Coronary artery (tissue), 2 donors: ENCODE results near the gene COL2A1.

Experiments used
- DNase-seq: peaks from one replicate; pipeline ENCODE4 v3.0.0-alpha.2; 2017; ENCODE audit warnings: low spot score
- H3K27ac ChIP-seq, 2 donors: fragments of 200-600 bp; sonication (generic); one replicate each; pipeline ENCODE4 v1.5.1; 2016 to 2019
- H3K4me3 ChIP-seq: fragments of 200-600 bp; sonication (generic); 2 replicates; pipeline ENCODE4 v1.5.1; 2016; ENCODE audit warnings: mild to moderate bottlenecking, moderate library complexity
- CTCF ChIP-seq: fragments of 200-600 bp; sonication (generic); IDR thresholded peaks from one replicate; pipeline ENCODE4 v1.5.1; 2019; ENCODE audit warnings: antibody characterized with exemption

Gene COL2A1

DNA sequence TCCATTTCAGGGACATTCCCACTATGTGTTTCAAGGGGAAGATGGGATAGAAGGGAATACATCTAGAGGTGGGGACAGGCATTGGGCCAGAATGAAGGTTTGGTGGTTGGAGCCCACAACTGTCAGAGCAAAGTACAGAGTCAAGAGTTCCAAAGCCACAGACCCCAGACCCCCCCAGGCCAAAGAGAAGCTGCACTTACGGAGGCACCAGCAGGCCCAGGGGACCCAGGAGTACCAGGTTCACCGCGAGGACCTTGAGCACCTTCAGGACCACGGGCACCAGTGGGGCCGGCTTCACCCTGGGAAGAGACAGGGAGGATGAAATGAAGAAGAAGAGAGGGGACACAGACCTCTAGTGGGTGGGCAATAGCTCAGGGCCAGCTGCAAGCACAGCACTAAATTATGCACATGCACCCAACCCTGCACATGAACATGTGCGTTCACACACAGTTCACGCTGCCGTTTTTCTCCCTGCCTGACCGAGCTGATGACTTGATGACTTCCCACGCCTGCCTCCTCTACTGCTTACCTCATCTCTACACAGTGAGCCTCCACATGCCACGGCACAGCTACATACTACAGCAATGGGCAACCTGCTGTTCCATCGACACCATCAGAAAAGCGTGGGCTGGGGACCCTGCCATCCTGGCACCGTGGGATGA, 16.7 kb downstream of the COL2A1 start:
- Histone ChIP-seq H3K27ac (no peak overlapping the region), H3K4me3 (no peak overlapping the region)
- TF ChIP-seq CTCF = no peak
- DNase-seq = no peak

- DNase-seq = no peak
- no peak for TF ChIP-seq CTCF
- Histone ChIP-seq H3K4me3 (no peak overlapping the region), H3K27ac (no peak overlapping the region)
Measured at GRCh38 chr12:47986832-47987231, 17.4 kb downstream of the COL2A1 start.

GRCh38 chr12:47986291-47986660, 18.0 kb downstream of the COL2A1 start:
- TF ChIP-seq CTCF = no peak
- no peak overlapping the region for H3K27ac ChIP-seq
- no peak overlapping the region for H3K4me3 ChIP-seq
- no peak for DNase-seq

DNA sequence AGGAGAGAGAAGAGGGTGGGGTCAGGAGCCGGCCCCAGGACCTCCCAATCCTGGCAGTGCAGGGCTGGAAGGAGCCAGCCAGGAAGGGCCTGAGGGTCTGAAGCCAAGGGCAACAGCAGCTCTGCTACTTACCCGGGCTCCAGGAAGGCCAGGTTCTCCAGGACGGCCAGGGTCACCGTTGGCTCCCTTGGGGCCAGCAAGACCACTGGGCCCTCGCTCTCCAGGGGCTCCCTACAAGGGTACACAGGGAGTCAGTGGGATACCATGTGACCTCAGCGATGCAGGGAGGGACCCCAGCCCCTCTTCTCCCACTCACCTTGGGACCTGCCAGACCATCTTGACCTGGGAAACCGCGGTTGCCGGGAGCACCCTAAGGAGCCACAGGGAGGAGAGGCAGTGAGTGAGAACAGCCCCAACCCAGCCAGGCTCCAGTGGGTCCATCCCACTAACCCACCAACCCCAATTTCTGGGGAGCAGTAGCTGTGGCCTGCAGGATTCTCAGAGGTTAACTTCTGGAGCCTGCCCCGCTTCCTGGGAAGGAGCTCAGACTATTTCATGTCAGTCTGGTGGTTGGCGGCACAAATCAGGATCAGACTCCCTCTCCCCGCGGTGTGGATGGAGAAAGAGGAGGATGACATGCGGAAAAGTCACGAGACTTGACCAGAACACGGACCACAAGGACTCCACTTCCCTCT, 18.5 kb downstream of the COL2A1 start:
- H3K4me3 ChIP-seq = no peak overlapping the region
- no peak for DNase-seq

DNA sequence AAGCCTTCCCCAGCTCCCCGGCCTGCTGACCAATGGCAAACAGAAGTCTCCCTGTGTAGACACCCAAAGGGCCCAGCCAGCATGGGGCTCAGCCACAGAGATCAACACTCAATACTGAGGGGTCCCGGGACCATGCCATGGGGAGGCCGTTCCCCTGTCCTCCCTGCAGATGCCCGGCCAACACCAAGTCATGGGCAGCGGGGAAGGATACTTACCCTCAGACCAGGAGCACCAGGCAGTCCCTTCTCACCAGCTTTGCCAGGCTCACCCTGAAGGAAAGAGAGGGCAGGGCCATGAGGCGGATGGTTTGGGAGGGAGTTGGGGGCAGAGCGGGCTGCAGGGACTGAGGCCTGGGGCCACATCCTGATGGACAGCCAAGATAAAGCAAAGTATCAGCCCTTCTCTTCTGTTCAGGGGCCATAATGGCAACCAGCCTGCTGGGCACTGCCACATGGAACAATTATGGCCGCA, 19.9 kb downstream of the COL2A1 start:
- Histone ChIP-seq H3K27ac (no peak overlapping the region), H3K4me3 (no peak overlapping the region)
- no peak for TF ChIP-seq CTCF
- DNase-seq = no peak

More for the DNA sequence above, 18.5 kb downstream of the COL2A1 start:
- no peak overlapping the region for H3K27ac ChIP-seq
- TF ChIP-seq CTCF = no peak

GRCh38 chr12:47983541-47984115, 20.6 kb downstream of the COL2A1 start:
- DNase-seq = no peak
- TF ChIP-seq CTCF = no peak
- no peak overlapping the region for H3K4me3 ChIP-seq
- H3K27ac ChIP-seq = no peak overlapping the region
